HepG2 (cell line): ENCODE measurements around the gene LYPLA2. TPM values are rescaled to one million over a fixed set of nuclear protein-coding genes. Genes with fewer than 3 reads are reported as not detected.

ENCODE experiments used
- ATAC-seq: fragments of 200-7000 bp; cut with Tn5 transposase; 3 replicates; pipeline ENCODE4 v1.9.1; 2020; ENCODE audit warnings: mild to moderate bottlenecking, moderate library complexity
- BruUV-seq: library from RNA; stranded (reverse); fragments of 400-500 nt; replicated peaks from 2 replicates; lab custom pipeline; 2021; lab: Mats Ljungman, UMichigan
- CTCF ChIA-PET: fragments of 300-600 bp; formaldehyde crosslinking; extraction: SDS; loops from one replicate; lab custom pipeline; 2021; ENCODE audit warnings: low total read pairs, inconsistent platforms, low intra/inter-chr PET ratio; lab: Yijun Ruan, JAX
- POLR2A ChIA-PET: fragments of 350-600 bp; sonication (Branson Sonifier 250); formaldehyde crosslinking; loops from one replicate; lab custom pipeline; 2020; ENCODE audit warnings: antibody characterized with exemption, inconsistent platforms; lab: Yijun Ruan, JAX
- DNase-seq: peaks from one replicate; pipeline ENCODE4 v3.0.0-alpha.2; 2015; ENCODE audit warnings: low spot score
- FAIRE-seq: peaks from 3 replicates; lab custom pipeline; 2011; peaks lifted over from hg19 to GRCh38; lab: Jason Lieb, UNC
- H2AFZ ChIP-seq: one replicate; pipeline ENCODE4 v1.6.1; 2011; ENCODE audit warnings: low read length, inconsistent platforms
- H3K27ac ChIP-seq: fragments of 300-600 bp; 3 replicates; pipeline ENCODE4 v1.8.0; 2011; ENCODE audit warnings: mixed run types, mild to moderate bottlenecking, mixed read lengths, low read length, inconsistent platforms; ENCODE audit not compliant: insufficient read depth; ENCODE audit errors: extremely low read length
- H3K27me3 ChIP-seq, 2 experiments: fragments of 200-600 bp in 1 of 2; 2 replicates in 1 of 2; 3 replicates in 1 of 2; pipeline versions ENCODE4 v1.6.0 to v1.8.0; 2011; ENCODE audit warnings: low read length in 2 of 2, mild to moderate bottlenecking in 2 of 2, moderate library complexity in 2 of 2, inconsistent platforms in 1 of 2; ENCODE audit not compliant: insufficient read depth in 2 of 2, control insufficient read depth in 1 of 2
- H3K36me3 ChIP-seq, 2 experiments: fragments of 200-600 bp in 1 of 2; replicated peaks in 1 of 2; 2 replicates in 1 of 2; 3 replicates in 1 of 2; pipeline versions ENCODE4 v1.5.1 to v1.8.0; 2011; ENCODE audit warnings: low read length in 2 of 2, inconsistent platforms in 1 of 2; ENCODE audit not compliant: insufficient read depth in 2 of 2, control insufficient read depth in 1 of 2
- H3K4me1 ChIP-seq: 2 replicates; pipeline ENCODE4 v1.5.1; 2012; ENCODE audit warnings: low read length, inconsistent platforms; ENCODE audit not compliant: insufficient read depth
- H3K4me2 ChIP-seq: 2 replicates; pipeline ENCODE4 v1.6.0; 2011; ENCODE audit warnings: low read depth, low read length, inconsistent platforms
- H3K4me3 ChIP-seq, 3 experiments: fragments of 200-600 bp in 1 of 3; sonication (generic), shearing (Covaris generic) in 1 of 3; replicated peaks in 1 of 3; 2 replicates each; pipeline ENCODE4 v1.5.1; 2011 to 2016; ENCODE audit warnings: low read length in 3 of 3, inconsistent platforms in 2 of 3, low read depth in 2 of 3, mild to moderate bottlenecking in 2 of 3, control low read depth in 1 of 3, mixed read lengths in 1 of 3; ENCODE audit not compliant: insufficient read depth in 1 of 3
- H3K79me2 ChIP-seq: one replicate; pipeline ENCODE4 v1.6.1; 2011; ENCODE audit warnings: low read length, inconsistent platforms; ENCODE audit not compliant: insufficient read depth
- H3K9ac ChIP-seq: 2 replicates; pipeline ENCODE4 v1.6.0; 2011; ENCODE audit warnings: mild to moderate bottlenecking, low read depth, low read length, inconsistent platforms; ENCODE audit not compliant: insufficient read depth
- H3K9me3 ChIP-seq: 2 replicates; pipeline ENCODE4 v1.5.1; 2012; ENCODE audit warnings: mild to moderate bottlenecking, low read length
- H4K20me1 ChIP-seq: 2 replicates; pipeline ENCODE4 v1.6.0; 2011; ENCODE audit warnings: inconsistent platforms, mild to moderate bottlenecking, low read length, moderate library complexity; ENCODE audit not compliant: insufficient read depth
- AGO2 ChIP-seq: fragments of 200-400 bp; formaldehyde crosslinking; optimal IDR thresholded peaks from 2 replicates; pipeline ENCODE3; 2017; ENCODE audit warnings: mild to moderate bottlenecking, low read depth, low read length, moderate library complexity
- ATAD3A ChIP-seq: sonication (generic); formaldehyde crosslinking; IDR thresholded peaks from 2 replicates; pipeline ENCODE4 v1.4.0; 2020; ENCODE audit warnings: missing genetic modification reagents
- DBP ChIP-seq: sonication (generic); formaldehyde crosslinking; IDR thresholded peaks from 2 replicates; pipeline ENCODE4 v1.4.0; 2020; ENCODE audit warnings: missing genetic modification reagents; ENCODE audit errors: not compliant biosample characterization
- FOXO1 ChIP-seq: sonication (generic); formaldehyde crosslinking; IDR thresholded peaks from 2 replicates; pipeline ENCODE4 v1.4.0; 2020; ENCODE audit warnings: missing genetic modification reagents
- GFI1 ChIP-seq: sonication (generic); formaldehyde crosslinking; IDR thresholded peaks from 2 replicates; pipeline ENCODE4 v1.5.0; 2020; ENCODE audit warnings: missing genetic modification reagents, mild to moderate bottlenecking, borderline replicate concordance
- HBP1 ChIP-seq: IDR thresholded peaks from 2 replicates; pipeline ENCODE4 v1.6.1; 2016; ENCODE audit warnings: low read depth, control low read depth
- HDAC6 ChIP-seq: fragments of 200-600 bp; sonication (generic); IDR thresholded peaks from 2 replicates; pipeline ENCODE4 v1.7.0; 2017; ENCODE audit warnings: mild to moderate bottlenecking, antibody characterized with exemption, low read length, low read depth
- HNRNPH1 ChIP-seq: fragments of 200-400 bp; formaldehyde crosslinking; optimal IDR thresholded peaks from 2 replicates; pipeline ENCODE3; 2017; ENCODE audit warnings: mild to moderate bottlenecking, low read depth, low read length
- IKZF1 ChIP-seq: fragments of 450-650 bp; IDR thresholded peaks from 2 replicates; pipeline ENCODE4 v1.7.1; 2016
- NFIB ChIP-seq: sonication (generic); formaldehyde crosslinking; IDR thresholded peaks from 2 replicates; pipeline ENCODE4 v1.9.0; 2021; ENCODE audit warnings: missing genetic modification reagents, mild to moderate bottlenecking, borderline replicate concordance
- NRL ChIP-seq: sonication (generic); formaldehyde crosslinking; IDR thresholded peaks from 2 replicates; pipeline ENCODE4 v1.5.0; 2020; ENCODE audit warnings: missing genetic modification reagents, mild to moderate bottlenecking, moderate library complexity, borderline replicate concordance
- PREB ChIP-seq: sonication (generic); formaldehyde crosslinking; IDR thresholded peaks from 2 replicates; pipeline ENCODE4 v1.4.0; 2020; ENCODE audit warnings: missing genetic modification reagents
- RCOR2 ChIP-seq: IDR thresholded peaks from 2 replicates; pipeline ENCODE4 v1.6.1; 2016; ENCODE audit warnings: missing biosample characterization, missing genetic modification reagents
- ZNF124 ChIP-seq: sonication (generic); formaldehyde crosslinking; IDR thresholded peaks from 2 replicates; pipeline ENCODE4 v1.4.0; 2020; ENCODE audit warnings: missing genetic modification reagents
- ZNF564 ChIP-seq: sonication (generic); formaldehyde crosslinking; IDR thresholded peaks from 2 replicates; pipeline ENCODE4 v1.8.1; 2023; ENCODE audit warnings: mild to moderate bottlenecking, missing genetic modification reagents
- ZNF883 ChIP-seq: sonication (generic); formaldehyde crosslinking; IDR thresholded peaks from 2 replicates; pipeline ENCODE4 v1.5.1; 2020; ENCODE audit warnings: mild to moderate bottlenecking, missing genetic modification reagents; ENCODE audit errors: not compliant biosample characterization
- WGBS: methylation state at CpG from one replicate; pipeline ENCODE4 v1.1.6; 2017; ENCODE audit warnings: low lambda C conversion rate; 5-methylcytosine and 5-hydroxymethylcytosine counted together
- in situ Hi-C: cut with HindIII; loops from 2 replicates; pipeline ENCODE4 v1.10.0; 2017; ENCODE audit warnings: low pct_unique_long_range_greater_than_20kb; ENCODE audit not compliant: extremely low pct_ligation_motif_present
- intact Hi-C: fragments of 100-400 bp; cut with micrococcal nuclease; formaldehyde crosslinking; loops from one replicate; pipeline ENCODE4 v1.10.0; 2022; ENCODE audit not compliant: unreplicated experiment
- polyA plus RNA-seq, 8 experiments: library from polyadenylated mRNA; depleted of rRNA in 3 of 8; stranded (reverse) in 7 of 8; unstranded in 1 of 8; fragments of >200 nt; fragmentation: Illumina TruSeq in 4 of 8; extraction: Trizol in 4 of 8; gene quantifications; 2 replicates each; pipeline versions ENCODE4 v1.2.1 to v1.2.3, GENCODE V29; 2011 to 2016; ENCODE audit warnings: low read depth in 4 of 8, missing spikeins in 1 of 8, mixed read lengths in 1 of 8; ENCODE audit not compliant: insufficient read depth in 1 of 8
- total RNA-seq, 5 experiments: library from RNA; depleted of rRNA; stranded (reverse); fragments of >200 nt; fragmentation: Illumina TruSeq; extraction: Trizol; gene quantifications; 2 replicates each; pipeline ENCODE4 v1.2.3, GENCODE V29; 2016; ENCODE audit warnings: low read depth in 1 of 5
- TF ChIP-seq, protein P1 (sequence below): sonication (generic); formaldehyde crosslinking; IDR thresholded peaks from 2 replicates; pipeline ENCODE4 v1.9.0; 2021; ENCODE audit warnings: mild to moderate bottlenecking, missing genetic modification reagents

LYPLA2 gene
- total and polyA plus RNA-seq, 2 of the 13 experiments (the other 11 are each of a cell fraction or from before 2014, with no cell fraction given) = 72.1 to 73.2 TPM

DNA sequence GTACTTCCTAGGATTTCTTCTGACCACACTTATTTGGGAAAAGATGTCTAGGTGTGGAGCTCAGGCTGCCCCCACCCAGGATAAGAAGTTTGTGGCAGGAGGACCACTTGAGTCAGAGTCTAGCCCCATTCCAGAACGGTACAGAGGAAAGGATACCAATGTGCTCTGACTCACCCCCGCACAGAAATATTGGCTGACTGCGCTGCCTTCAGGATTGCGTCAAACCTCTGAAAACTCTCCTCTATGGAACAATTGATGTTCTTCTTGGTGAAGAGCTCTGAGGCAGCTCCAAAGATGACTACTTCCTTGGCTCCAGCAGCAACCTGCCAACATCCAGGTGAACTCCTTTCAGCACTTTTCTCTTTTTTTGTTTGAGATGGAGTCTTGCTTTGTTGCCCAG is 23.1 kb downstream of the LYPLA2 start:
- intact Hi-C loops (no loop called here), in situ Hi-C loops (no loop called here)
- H3K27me3 ChIP-seq = no peaks in the 10 kb centered on the region
- DNase-seq (no peak), FAIRE-seq (no peak), ATAC-seq (no peak)
- BruUV-seq = no TSS peak
- H4K20me1 ChIP-seq = no peaks in the 10 kb centered on the region
- H3K9ac ChIP-seq = no peak overlapping the region
- ChIA-PET CTCF (no interaction called here), POLR2A (interaction anchor here (1.1 to 4.7 kb wide), 2 partner anchors 9 to 10 kb away, joined by 3 to 71 read pairs; partner anchors contain the start of gene HMGCL)
- peaks cover 15% of the 10 kb centered on the region for H3K4me1 ChIP-seq
- H2AFZ ChIP-seq = no peak overlapping the region
- no peaks in the 10 kb centered on the region for H3K9me3 ChIP-seq
- 89% methylated on average over 3 of the region's 4 CpGs for WGBS
- no peak overlapping the region for H3K4me3 ChIP-seq
- no peak overlapping the region for H3K4me2 ChIP-seq
- H3K27ac ChIP-seq = no peak overlapping the region
- peaks cover 2 to 32% of the 10 kb centered on the region in 2 experiments; a peak in 2 of 5 replicates for H3K36me3 ChIP-seq
- no peaks in the 10 kb centered on the region for H3K79me2 ChIP-seq
- TF ChIP-seq HDAC6 (no peak), ATAD3A (CRISPR knock-in tag) (no peak), DBP (CRISPR knock-in tag) (no peak), GFI1 (CRISPR knock-in tag) (no peak), ZNF883 (no peak), NRL (CRISPR knock-in tag) (no peak), ZNF564 (CRISPR knock-in tag) (no peak), RCOR2 (CRISPR knock-in tag) (no peak), FOXO1 (CRISPR knock-in tag) (no peak), AGO2 (no peak), HNRNPH1 (no peak), HBP1 (CRISPR knock-in tag) (no peak), IKZF1 (no peak), ZNF124 (CRISPR knock-in tag) (no peak), PREB (CRISPR knock-in tag) (no peak), NFIB (no peak)
- TF ChIP-seq, protein P1, sequence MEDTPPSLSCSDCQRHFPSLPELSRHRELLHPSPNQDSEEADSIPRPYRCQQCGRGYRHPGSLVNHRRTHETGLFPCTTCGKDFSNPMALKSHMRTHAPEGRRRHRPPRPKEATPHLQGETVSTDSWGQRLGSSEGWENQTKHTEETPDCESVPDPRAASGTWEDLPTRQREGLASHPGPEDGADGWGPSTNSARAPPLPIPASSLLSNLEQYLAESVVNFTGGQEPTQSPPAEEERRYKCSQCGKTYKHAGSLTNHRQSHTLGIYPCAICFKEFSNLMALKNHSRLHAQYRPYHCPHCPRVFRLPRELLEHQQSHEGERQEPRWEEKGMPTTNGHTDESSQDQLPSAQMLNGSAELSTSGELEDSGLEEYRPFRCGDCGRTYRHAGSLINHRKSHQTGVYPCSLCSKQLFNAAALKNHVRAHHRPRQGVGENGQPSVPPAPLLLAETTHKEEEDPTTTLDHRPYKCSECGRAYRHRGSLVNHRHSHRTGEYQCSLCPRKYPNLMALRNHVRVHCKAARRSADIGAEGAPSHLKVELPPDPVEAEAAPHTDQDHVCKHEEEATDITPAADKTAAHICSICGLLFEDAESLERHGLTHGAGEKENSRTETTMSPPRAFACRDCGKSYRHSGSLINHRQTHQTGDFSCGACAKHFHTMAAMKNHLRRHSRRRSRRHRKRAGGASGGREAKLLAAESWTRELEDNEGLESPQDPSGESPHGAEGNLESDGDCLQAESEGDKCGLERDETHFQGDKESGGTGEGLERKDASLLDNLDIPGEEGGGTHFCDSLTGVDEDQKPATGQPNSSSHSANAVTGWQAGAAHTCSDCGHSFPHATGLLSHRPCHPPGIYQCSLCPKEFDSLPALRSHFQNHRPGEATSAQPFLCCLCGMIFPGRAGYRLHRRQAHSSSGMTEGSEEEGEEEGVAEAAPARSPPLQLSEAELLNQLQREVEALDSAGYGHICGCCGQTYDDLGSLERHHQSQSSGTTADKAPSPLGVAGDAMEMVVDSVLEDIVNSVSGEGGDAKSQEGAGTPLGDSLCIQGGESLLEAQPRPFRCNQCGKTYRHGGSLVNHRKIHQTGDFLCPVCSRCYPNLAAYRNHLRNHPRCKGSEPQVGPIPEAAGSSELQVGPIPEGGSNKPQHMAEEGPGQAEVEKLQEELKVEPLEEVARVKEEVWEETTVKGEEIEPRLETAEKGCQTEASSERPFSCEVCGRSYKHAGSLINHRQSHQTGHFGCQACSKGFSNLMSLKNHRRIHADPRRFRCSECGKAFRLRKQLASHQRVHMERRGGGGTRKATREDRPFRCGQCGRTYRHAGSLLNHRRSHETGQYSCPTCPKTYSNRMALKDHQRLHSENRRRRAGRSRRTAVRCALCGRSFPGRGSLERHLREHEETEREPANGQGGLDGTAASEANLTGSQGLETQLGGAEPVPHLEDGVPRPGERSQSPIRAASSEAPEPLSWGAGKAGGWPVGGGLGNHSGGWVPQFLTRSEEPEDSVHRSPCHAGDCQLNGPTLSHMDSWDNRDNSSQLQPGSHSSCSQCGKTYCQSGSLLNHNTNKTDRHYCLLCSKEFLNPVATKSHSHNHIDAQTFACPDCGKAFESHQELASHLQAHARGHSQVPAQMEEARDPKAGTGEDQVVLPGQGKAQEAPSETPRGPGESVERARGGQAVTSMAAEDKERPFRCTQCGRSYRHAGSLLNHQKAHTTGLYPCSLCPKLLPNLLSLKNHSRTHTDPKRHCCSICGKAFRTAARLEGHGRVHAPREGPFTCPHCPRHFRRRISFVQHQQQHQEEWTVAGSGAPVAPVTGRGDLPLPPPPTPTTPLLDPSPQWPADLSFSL (CRISPR knock-in tag) = no peak
